ENCODE measurements around the gene XPNPEP2.

The XPNPEP2 gene

DNA sequence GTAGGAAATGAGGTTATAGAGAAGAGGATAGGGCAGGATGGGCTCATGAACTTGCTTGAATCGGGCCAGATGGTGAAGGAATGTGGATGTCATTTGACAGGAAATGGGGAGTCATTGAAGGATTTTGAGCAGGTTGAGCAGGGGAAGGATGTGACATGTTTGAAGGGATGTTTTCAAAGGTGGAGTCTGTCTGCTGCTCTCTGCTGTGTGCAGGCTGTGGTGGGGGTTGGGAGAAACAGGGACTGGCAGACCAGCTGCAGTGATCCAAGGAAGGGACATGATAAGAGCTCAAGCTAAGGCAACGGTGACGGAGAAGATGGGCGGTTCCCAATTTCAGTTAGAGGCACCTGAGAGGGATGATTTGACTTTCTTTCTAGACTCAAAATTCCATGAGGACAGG lies 14.0 kb upstream of the XPNPEP2 start:
- Histone ChIP-seq H3K4me2 (ENCODE audit: insufficient read depth, low read length) (no peak overlapping the region), H2AFZ (ENCODE audit: low read depth, low read length) (no peak overlapping the region), H3K27me3 (ENCODE audit: insufficient read depth, low read length, poor library complexity) (no peaks in the 10 kb centered on the region), H3K79me2 (ENCODE audit: insufficient read depth, low read length) (no peaks in the 10 kb centered on the region), H3K27ac (ENCODE audit: low read length) (peak overlapping the region; percentile 39; the same call in 1 of the 2 replicates), H4K20me1 (ENCODE audit: insufficient read depth, low read length) (no peaks in the 10 kb centered on the region), H3K4me1 (ENCODE audit: insufficient read depth, low read length) (peaks cover 32% of the 10 kb centered on the region), H3K36me3 (ENCODE audit: insufficient read depth, low read length) (no peaks in the 10 kb centered on the region), H3K9ac (ENCODE audit: low read depth, low read length) (no peak overlapping the region), H3K4me3 (ENCODE audit: low read depth in 1 of 2, low read length in 2 of 2) (no peak overlapping the region), H3K9me3 (ENCODE audit: insufficient read depth, low read length, severe bottlenecking) (no peaks in the 10 kb centered on the region)
- DNase-seq (no peak), ATAC-seq (ENCODE audit: insufficient read depth, low read depth) (peak; percentile 70)
- no peak for TF ChIP-seq EZH2 (IDR thresholded peaks at IDR 0.05; ENCODE audit: borderline replicate concordance, low read depth, low read length, severe bottlenecking)
- TF ChIP-seq, protein P1, sequence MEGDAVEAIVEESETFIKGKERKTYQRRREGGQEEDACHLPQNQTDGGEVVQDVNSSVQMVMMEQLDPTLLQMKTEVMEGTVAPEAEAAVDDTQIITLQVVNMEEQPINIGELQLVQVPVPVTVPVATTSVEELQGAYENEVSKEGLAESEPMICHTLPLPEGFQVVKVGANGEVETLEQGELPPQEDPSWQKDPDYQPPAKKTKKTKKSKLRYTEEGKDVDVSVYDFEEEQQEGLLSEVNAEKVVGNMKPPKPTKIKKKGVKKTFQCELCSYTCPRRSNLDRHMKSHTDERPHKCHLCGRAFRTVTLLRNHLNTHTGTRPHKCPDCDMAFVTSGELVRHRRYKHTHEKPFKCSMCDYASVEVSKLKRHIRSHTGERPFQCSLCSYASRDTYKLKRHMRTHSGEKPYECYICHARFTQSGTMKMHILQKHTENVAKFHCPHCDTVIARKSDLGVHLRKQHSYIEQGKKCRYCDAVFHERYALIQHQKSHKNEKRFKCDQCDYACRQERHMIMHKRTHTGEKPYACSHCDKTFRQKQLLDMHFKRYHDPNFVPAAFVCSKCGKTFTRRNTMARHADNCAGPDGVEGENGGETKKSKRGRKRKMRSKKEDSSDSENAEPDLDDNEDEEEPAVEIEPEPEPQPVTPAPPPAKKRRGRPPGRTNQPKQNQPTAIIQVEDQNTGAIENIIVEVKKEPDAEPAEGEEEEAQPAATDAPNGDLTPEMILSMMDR (IDR thresholded peaks at IDR 0.05; ENCODE audit: borderline replicate concordance, extremely low read depth, low read length, poor library complexity, severe bottlenecking): no peak

- H4K20me1 ChIP-seq (ENCODE audit: insufficient read depth, low read length): no peaks in the 10 kb centered on the region
- no peaks in the 10 kb centered on the region for H3K36me3 ChIP-seq (ENCODE audit: insufficient read depth, low read length)
- no peaks in the 10 kb centered on the region for H3K9me3 ChIP-seq (ENCODE audit: insufficient read depth, low read length, severe bottlenecking)
- H3K79me2 ChIP-seq (ENCODE audit: insufficient read depth, low read length): no peaks in the 10 kb centered on the region
- no peak overlapping the region for H3K4me3 ChIP-seq (ENCODE audit: low read depth in 1 of 2, low read length in 2 of 2)
- peak overlapping the region; percentile 49; the same call in 1 of the 2 replicates for H3K27ac ChIP-seq (ENCODE audit: low read length)
- H3K27me3 ChIP-seq (ENCODE audit: insufficient read depth, low read length, poor library complexity): no peaks in the 10 kb centered on the region
- ATAC-seq (ENCODE audit: insufficient read depth, low read depth) (0 out of 3 replicates have a peak, but pooled peaks have one; percentile 47), DNase-seq (no peak)
- H3K4me2 ChIP-seq (ENCODE audit: insufficient read depth, low read length): no peak overlapping the region
- TF ChIP-seq EZH2 (IDR thresholded peaks at IDR 0.05; ENCODE audit: borderline replicate concordance, low read depth, low read length, severe bottlenecking): no peak
- TF ChIP-seq, protein P1 (IDR thresholded peaks at IDR 0.05; ENCODE audit: borderline replicate concordance, extremely low read depth, low read length, poor library complexity, severe bottlenecking): peak; percentile 72
- H2AFZ ChIP-seq (ENCODE audit: low read depth, low read length): no peak overlapping the region
- H3K4me1 ChIP-seq (ENCODE audit: insufficient read depth, low read length): peaks cover 49% of the 10 kb centered on the region
- H3K9ac ChIP-seq (ENCODE audit: low read depth, low read length): no peak overlapping the region
Observed at GRCh38 chrX:129726307-129727111, 12.3 kb upstream of the XPNPEP2 start.

DNA sequence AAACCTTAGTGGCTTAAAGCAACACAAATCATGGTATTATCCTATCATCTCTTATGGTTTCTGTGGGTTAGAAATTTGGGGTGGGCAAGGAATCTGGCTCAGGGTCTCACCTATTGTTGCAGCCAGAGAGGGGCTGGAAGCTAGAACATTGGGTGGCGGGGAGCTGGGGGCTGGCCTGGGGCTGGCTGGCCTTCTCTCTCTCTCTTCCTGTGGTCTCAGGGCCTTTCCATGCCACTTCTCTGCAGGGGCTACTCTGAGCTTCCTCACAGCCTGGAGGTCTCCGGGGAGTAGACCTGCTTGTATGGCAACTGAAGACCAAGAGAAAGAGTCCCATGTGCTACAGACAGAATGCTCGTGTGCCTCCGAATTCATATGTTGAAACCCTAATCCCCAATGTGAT lies 10.7 kb upstream of the XPNPEP2 start:
- no peaks in the 10 kb centered on the region for H3K36me3 ChIP-seq (ENCODE audit: insufficient read depth, low read length)
- H3K9ac ChIP-seq (ENCODE audit: low read depth, low read length): no peak overlapping the region
- no peaks in the 10 kb centered on the region for H3K79me2 ChIP-seq (ENCODE audit: insufficient read depth, low read length)
- H3K27ac ChIP-seq (ENCODE audit: low read length): no peak overlapping the region
- no peaks in the 10 kb centered on the region for H4K20me1 ChIP-seq (ENCODE audit: insufficient read depth, low read length)
- TF ChIP-seq EZH2 (IDR thresholded peaks at IDR 0.05; ENCODE audit: borderline replicate concordance, low read depth, low read length, severe bottlenecking): no peak
- TF ChIP-seq, protein P1 (IDR thresholded peaks at IDR 0.05; ENCODE audit: borderline replicate concordance, extremely low read depth, low read length, poor library complexity, severe bottlenecking): no peak
- peaks cover 65% of the 10 kb centered on the region for H3K4me1 ChIP-seq (ENCODE audit: insufficient read depth, low read length)
- H3K27me3 ChIP-seq (ENCODE audit: insufficient read depth, low read length, poor library complexity): no peaks in the 10 kb centered on the region
- DNase-seq (no peak), ATAC-seq (ENCODE audit: insufficient read depth, low read depth) (no peak)
- H3K4me3 ChIP-seq (ENCODE audit: low read depth in 1 of 2, low read length in 2 of 2): no peak overlapping the region
- no peaks in the 10 kb centered on the region for H3K9me3 ChIP-seq (ENCODE audit: insufficient read depth, low read length, severe bottlenecking)
- H2AFZ ChIP-seq (ENCODE audit: low read depth, low read length): no peak overlapping the region
- H3K4me2 ChIP-seq (ENCODE audit: insufficient read depth, low read length): no peak overlapping the region

Measured in DND-41 (cell line).